Measurements from ENCODE around the gene KRT3.

- no peak for TF ChIP-seq CTCF (IDR thresholded peaks at IDR 0.05; ENCODE audit: low read depth, low read length, missing input control)
- TF ChIP-seq JUND (IDR thresholded peaks at IDR 0.05): no peak
- no peak for TF ChIP-seq EGR1 (IDR thresholded peaks at IDR 0.05; ENCODE audit: low read depth in 2 of 2)
- TF ChIP-seq ZBTB33 (IDR thresholded peaks at IDR 0.05): no peak
- TF ChIP-seq ATF3 (IDR thresholded peaks at IDR 0.05): no peak
- TF ChIP-seq MAX (IDR thresholded peaks at IDR 0.05): no peak
- TF ChIP-seq FOXA1 (IDR thresholded peaks at IDR 0.05): no peak
- TF ChIP-seq REST (IDR thresholded peaks at IDR 0.05): no peak
- no peak for TF ChIP-seq GABPA (IDR thresholded peaks at IDR 0.05 in 1 of 2, conservative IDR thresholded peaks at IDR 0.05 in 1 of 2)
- no peak for TF ChIP-seq FOXA2 (IDR thresholded peaks at IDR 0.05)
These were observed 47.3 kb downstream of the KRT3 start for GRCh38 chr12:52748578-52748977.

Measured in liver (tissue), 3 donors.